ENCODE measurements around the gene TMEM156.

- TF ChIP-seq CTCF (conservative IDR thresholded peaks at IDR 0.05 in 1 of 2, IDR thresholded peaks at IDR 0.05 in 1 of 2; ENCODE audit: extremely low read depth in 1 of 2, insufficient read depth in 1 of 2, low read depth in 1 of 2, low read length in 2 of 2), result no peak
- no peak for TF ChIP-seq EZH2 (IDR thresholded peaks at IDR 0.05; ENCODE audit: borderline replicate concordance, low read length)
Observed at GRCh38 chr4:38954727-38955126, 77.5 kb downstream of the TMEM156 start.

Data from mammary epithelial cell (primary cell).